ENCODE data around the gene ATP1A2.

- TF ChIP-seq GATA3 (IDR thresholded peaks at IDR 0.05; ENCODE audit: low read depth, low read length) (no peak), GATA2 (IDR thresholded peaks at IDR 0.05; ENCODE audit: low read depth, low read length) (no peak)
Measured at GRCh38 chr1:160186729-160187128, 71.2 kb downstream of the ATP1A2 start.

Measured in SH-SY5Y (cell line).